Keratinocyte (primary cell): ENCODE measurements around the gene TNIP1.

Experiments used
- EZH2 ChIP-seq: IDR thresholded peaks from one replicate; pipeline ENCODE4 v1.6.1; 2012; ENCODE audit warnings: inconsistent platforms, mild to moderate bottlenecking, low read length, moderate library complexity
- TF ChIP-seq, protein P1 (sequence below), 3 experiments: IDR thresholded peaks in 1 of 3; conservative IDR thresholded peaks in 1 of 3; optimal IDR thresholded peaks in 1 of 3; 2 replicates in 2 of 3; 3 replicates in 1 of 3; pipeline versions ENCODE3 to v1.5.1; 2011; ENCODE audit warnings: low read length in 3 of 3, mild to moderate bottlenecking in 3 of 3, moderate library complexity in 2 of 3, control low read depth in 1 of 3, inconsistent platforms in 1 of 3; ENCODE audit not compliant: insufficient read depth in 2 of 3; ENCODE audit errors: extremely low read depth in 1 of 3

DNA sequence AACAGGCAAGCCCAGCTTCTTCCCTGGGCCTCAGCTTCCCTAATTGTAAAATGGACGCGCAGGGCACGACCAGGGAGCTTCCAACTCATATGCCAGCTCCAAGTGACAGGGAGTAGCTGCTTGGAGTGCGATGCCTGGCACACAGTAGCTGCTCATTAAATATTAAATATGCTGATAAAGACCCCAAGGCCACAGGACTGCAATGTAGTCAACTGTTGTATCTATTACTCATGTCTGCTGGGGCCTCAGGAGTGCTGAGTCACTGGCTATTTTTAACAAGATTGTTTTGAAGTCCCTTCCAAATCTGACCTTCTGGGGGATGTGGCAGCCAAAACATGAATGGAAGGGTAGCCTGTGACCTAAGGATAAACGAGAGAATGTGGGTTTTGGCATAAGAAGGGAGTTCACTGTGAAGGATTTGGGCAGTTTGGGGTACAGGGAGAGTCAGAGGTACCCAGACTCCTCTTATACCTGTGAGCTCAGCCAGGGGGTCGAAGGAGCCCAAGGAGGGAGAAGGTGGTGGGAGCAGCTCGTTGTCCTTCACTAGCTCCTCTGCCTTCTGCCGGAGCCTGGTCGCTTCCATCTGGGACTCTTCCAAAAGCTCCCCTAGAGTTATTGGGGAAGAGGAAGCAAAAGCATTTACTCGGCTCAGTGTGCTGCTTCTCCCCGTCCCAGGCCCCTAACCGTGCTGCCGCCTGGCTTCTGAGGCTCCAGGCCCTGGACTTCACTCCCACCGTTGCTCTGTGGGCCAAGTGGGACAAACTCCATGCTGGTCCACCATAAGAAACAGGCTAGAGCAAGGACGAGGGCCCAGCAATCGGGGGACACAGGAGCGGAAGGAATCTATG is 17.5 kb downstream of the TNIP1 start:
- TF ChIP-seq, protein P1, sequence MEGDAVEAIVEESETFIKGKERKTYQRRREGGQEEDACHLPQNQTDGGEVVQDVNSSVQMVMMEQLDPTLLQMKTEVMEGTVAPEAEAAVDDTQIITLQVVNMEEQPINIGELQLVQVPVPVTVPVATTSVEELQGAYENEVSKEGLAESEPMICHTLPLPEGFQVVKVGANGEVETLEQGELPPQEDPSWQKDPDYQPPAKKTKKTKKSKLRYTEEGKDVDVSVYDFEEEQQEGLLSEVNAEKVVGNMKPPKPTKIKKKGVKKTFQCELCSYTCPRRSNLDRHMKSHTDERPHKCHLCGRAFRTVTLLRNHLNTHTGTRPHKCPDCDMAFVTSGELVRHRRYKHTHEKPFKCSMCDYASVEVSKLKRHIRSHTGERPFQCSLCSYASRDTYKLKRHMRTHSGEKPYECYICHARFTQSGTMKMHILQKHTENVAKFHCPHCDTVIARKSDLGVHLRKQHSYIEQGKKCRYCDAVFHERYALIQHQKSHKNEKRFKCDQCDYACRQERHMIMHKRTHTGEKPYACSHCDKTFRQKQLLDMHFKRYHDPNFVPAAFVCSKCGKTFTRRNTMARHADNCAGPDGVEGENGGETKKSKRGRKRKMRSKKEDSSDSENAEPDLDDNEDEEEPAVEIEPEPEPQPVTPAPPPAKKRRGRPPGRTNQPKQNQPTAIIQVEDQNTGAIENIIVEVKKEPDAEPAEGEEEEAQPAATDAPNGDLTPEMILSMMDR (optimal IDR thresholded peaks at IDR 0.05 in 1 of 3, IDR thresholded peaks at IDR 0.05 in 1 of 3, conservative IDR thresholded peaks at IDR 0.05 in 1 of 3; ENCODE audit: extremely low read depth in 1 of 3, insufficient read depth in 2 of 3, low read length in 3 of 3): no peak
- TF ChIP-seq EZH2: no peak
